Loucy (cell line): ENCODE data around the gene KLF6.

Experiments used
- H2AFZ ChIP-seq: fragments of 200-600 bp; sonication (generic); 2 replicates; pipeline ENCODE4 v1.6.0; 2016; ENCODE audit warnings: antibody characterized with exemption, mild to moderate bottlenecking, low read length, moderate library complexity
- H3F3A ChIP-seq: fragments of 200-600 bp; 2 replicates; pipeline ENCODE4 v1.6.0; 2016; ENCODE audit warnings: antibody characterized with exemption, low read depth, mild to moderate bottlenecking
- H3K27me3 ChIP-seq: fragments of 200-600 bp; sonication (generic); 2 replicates; pipeline ENCODE4 v1.6.1; 2014; ENCODE audit warnings: low read length, mild to moderate bottlenecking; ENCODE audit not compliant: insufficient read depth, poor library complexity, severe bottlenecking
- H3K36me3 ChIP-seq: fragments of 200-600 bp; sonication (generic); 2 replicates; pipeline ENCODE4 v1.6.1; 2016; ENCODE audit warnings: low read length; ENCODE audit not compliant: insufficient read depth
- H3K4me1 ChIP-seq: fragments of 200-600 bp; sonication (generic); 2 replicates; pipeline ENCODE4 v1.5.1; 2014; ENCODE audit warnings: low read length, mild to moderate bottlenecking; ENCODE audit not compliant: insufficient read depth, poor library complexity, severe bottlenecking
- H3K4me2 ChIP-seq: fragments of 200-600 bp; sonication (generic); 2 replicates; pipeline ENCODE4 v1.6.0; 2014; ENCODE audit warnings: antibody characterized with exemption, low read length, low read depth, mild to moderate bottlenecking; ENCODE audit not compliant: poor library complexity, severe bottlenecking
- H3K4me3 ChIP-seq: fragments of 200-600 bp; sonication (generic); 2 replicates; pipeline ENCODE4 v1.5.1; 2014; ENCODE audit warnings: low read length, mild to moderate bottlenecking, mixed read lengths; ENCODE audit not compliant: poor library complexity, severe bottlenecking
- H3K79me2 ChIP-seq: fragments of 200-600 bp; sonication (generic); 2 replicates; pipeline ENCODE4 v1.6.1; 2014; ENCODE audit warnings: low read length; ENCODE audit not compliant: insufficient read depth
- H3K9ac ChIP-seq: fragments of 200-600 bp; sonication (generic); 2 replicates; pipeline ENCODE4 v1.6.0; 2014; ENCODE audit warnings: mild to moderate bottlenecking, low read depth, low read length, moderate library complexity; ENCODE audit not compliant: poor library complexity, severe bottlenecking
- H3K9me2 ChIP-seq: fragments of 200-600 bp; sonication (generic); replicated peaks from 2 replicates; pipeline ENCODE4 v1.6.1; 2016; ENCODE audit warnings: low read depth, low read length, mixed read lengths
- H3K9me3 ChIP-seq: fragments of 200-600 bp; sonication (generic); 2 replicates; pipeline ENCODE4 v1.6.1; 2014; ENCODE audit warnings: mild to moderate bottlenecking, antibody characterized with exemption, low read length, low read depth; ENCODE audit not compliant: insufficient read depth
- H4K20me1 ChIP-seq: fragments of 200-600 bp; sonication (generic); 2 replicates; pipeline ENCODE4 v1.6.0; 2014; ENCODE audit warnings: antibody characterized with exemption, low read length, mild to moderate bottlenecking; ENCODE audit not compliant: insufficient read depth, poor library complexity, severe bottlenecking
- CTCF ChIP-seq: fragments of 200-600 bp; sonication (generic); conservative IDR thresholded peaks from 2 replicates; pipeline ENCODE4 v1.5.1; 2014; ENCODE audit warnings: mild to moderate bottlenecking, antibody characterized with exemption, low read length
- EZH2phosphoT487 ChIP-seq: fragments of 200-600 bp; IDR thresholded peaks from 2 replicates; pipeline ENCODE4 v1.6.1; 2018; ENCODE audit warnings: antibody characterized with exemption, mild to moderate bottlenecking, moderate library complexity, borderline replicate concordance

The KLF6 gene

GRCh38 chr10:3814838-3815220 lies 29.8 kb upstream of the KLF6 start:
- Histone ChIP-seq H3K4me3 (no peak overlapping the region), H3F3A (no peaks in the 10 kb centered on the region), H4K20me1 (no peaks in the 10 kb centered on the region), H3K79me2 (no peaks in the 10 kb centered on the region), H2AFZ (no peak overlapping the region), H3K9me3 (no peaks in the 10 kb centered on the region), H3K27me3 (no peaks in the 10 kb centered on the region), H3K4me2 (no peak overlapping the region), H3K4me1 (peaks cover 14% of the 10 kb centered on the region), H3K9ac (no peak overlapping the region), H3K9me2 (no peaks in the 10 kb centered on the region), H3K36me3 (no peaks in the 10 kb centered on the region)
- no peak for TF ChIP-seq CTCF
- TF ChIP-seq EZH2phosphoT487 = no peak

- H3K36me3 ChIP-seq = no peaks in the 10 kb centered on the region
- no peak for TF ChIP-seq CTCF
- no peak for TF ChIP-seq EZH2phosphoT487
- H3K9me3 ChIP-seq = no peaks in the 10 kb centered on the region
- peaks cover 14% of the 10 kb centered on the region for H3K4me1 ChIP-seq
- no peaks in the 10 kb centered on the region for H4K20me1 ChIP-seq
- no peak overlapping the region for H3K4me2 ChIP-seq
- no peaks in the 10 kb centered on the region for H3K9me2 ChIP-seq
- no peak overlapping the region for H2AFZ ChIP-seq
- no peak overlapping the region for H3K4me3 ChIP-seq
- H3K79me2 ChIP-seq = no peaks in the 10 kb centered on the region
- no peaks in the 10 kb centered on the region for H3K27me3 ChIP-seq
- H3F3A ChIP-seq = no peaks in the 10 kb centered on the region
- H3K9ac ChIP-seq = no peak overlapping the region
These were observed 29.2 kb upstream of the KLF6 start for GRCh38 chr10:3813986-3814837.

GRCh38 chr10:3813267-3813666 lies 28.3 kb upstream of the KLF6 start:
- Histone ChIP-seq H3F3A (no peaks in the 10 kb centered on the region), H2AFZ (no peak overlapping the region), H3K4me2 (no peak overlapping the region), H3K4me3 (no peak overlapping the region), H4K20me1 (no peaks in the 10 kb centered on the region), H3K9me2 (no peaks in the 10 kb centered on the region), H3K9ac (no peak overlapping the region), H3K36me3 (no peaks in the 10 kb centered on the region), H3K9me3 (no peaks in the 10 kb centered on the region), H3K79me2 (no peaks in the 10 kb centered on the region), H3K4me1 (peaks cover 14% of the 10 kb centered on the region), H3K27me3 (no peaks in the 10 kb centered on the region)
- no peak for TF ChIP-seq CTCF
- TF ChIP-seq EZH2phosphoT487 = no peak
